Pons (tissue), 1 donor: ENCODE results near the gene ZNF335.

ENCODE experiments used
- DNase-seq: peaks from one replicate; pipeline ENCODE4 v3.0.0-alpha.2; 2016; ENCODE audit warnings: low spot score

Gene ZNF335

DNA sequence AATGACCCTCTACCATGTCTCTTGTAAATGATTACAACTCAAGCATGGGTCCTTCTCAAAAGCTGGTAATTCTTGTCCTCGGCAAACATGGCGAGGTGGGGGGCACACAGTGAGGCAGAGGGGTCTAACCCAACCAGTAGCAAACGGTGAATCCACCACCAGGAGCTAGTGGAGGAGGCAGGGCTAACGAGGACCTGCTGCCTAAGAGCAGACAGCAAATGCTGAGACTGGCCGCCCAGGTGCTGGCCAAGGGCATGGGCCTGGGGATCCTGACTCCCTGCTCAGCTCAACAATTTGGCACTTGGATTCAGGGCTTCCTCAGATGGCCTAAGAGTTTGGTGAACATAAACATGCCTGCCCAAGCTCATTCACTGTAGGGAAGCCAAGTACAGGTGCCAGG lies 19.1 kb downstream of the ZNF335 start:
- DNase-seq = no peak

- no peak for DNase-seq
These were observed 19.8 kb downstream of the ZNF335 start for GRCh38 chr20:45951925-45952834.

DNA sequence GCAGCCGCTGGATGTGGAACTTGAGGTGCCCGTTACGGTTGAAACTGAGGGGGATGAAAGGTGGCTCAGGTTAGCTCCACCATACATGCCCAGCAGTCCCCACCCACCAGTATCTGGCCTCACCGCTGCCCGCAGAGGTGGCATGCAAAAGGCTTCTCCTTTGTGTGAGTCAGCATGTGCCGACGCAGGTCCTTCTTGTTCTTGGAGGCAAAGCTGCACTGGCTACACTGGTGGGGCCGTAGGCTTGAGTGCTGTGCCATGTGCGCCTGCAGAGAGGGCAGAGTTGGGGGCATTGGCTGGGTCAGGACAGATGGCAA lies 21.7 kb downstream of the ZNF335 start:
- no peak for DNase-seq

GRCh38 chr20:45949542-45950329 lies 22.3 kb downstream of the ZNF335 start:
- DNase-seq = no peak

DNA sequence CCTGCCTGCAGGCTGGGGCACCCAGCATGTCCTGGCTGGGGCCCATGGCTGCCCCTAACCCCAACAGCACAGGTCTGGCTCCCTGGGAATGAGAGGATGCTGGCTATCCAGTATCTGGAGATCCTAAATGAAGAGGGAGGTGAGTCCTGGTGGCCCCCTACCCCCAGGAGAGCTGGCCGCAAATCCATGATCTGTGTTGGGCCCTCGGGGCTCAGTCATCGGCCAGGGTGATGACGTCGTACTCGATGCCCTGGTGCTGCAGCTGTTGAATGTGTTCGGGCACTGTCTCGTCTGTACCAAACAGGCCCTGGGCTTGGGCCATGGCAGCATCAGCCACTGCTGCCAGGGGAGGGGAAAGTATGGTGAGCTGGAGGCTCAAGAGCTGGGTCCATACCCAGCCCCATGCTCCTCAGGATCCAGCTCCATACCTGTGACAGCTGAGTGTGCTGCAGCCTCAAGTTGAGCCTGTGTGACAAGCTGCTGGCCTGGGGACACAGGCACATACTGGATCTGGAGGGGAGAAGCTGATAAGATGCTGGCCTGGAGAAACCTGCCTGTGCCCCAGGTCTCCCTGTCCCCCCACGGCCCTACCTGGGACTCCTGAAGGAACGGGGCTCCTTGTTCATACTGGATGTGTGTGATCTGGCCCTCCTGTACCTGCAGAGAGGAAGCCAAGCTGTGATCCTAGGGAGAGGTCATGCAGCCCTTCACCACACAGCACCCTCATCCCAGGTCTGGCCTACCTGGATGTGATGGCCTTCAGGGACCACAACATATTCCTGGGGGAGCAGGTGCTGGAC lies 23.1 kb downstream of the ZNF335 start:
- no peak for DNase-seq

DNA sequence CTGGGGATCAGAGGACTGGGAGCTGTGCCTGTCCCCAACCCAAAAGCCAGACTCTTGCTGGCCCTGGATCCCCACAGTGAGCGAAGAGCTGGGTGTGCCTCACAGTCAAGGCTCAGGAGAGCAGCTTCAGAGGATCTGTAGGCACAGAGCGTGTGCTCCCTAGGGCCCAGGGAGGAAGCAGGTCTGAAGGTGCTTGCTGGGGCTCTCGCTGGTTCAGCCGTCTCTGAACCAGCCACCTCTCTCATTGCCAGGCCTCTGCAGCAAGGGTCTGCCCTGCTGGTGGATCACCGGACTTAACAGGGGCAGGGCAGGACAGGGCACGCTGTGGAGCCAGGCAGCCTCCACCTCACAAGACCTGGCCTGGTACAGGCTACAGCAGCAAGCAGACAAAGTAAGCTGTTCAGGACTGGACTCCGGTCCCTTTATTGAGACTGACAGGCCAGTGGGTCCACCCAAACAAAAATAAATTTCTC lies 23.7 kb downstream of the ZNF335 start:
- no peak for DNase-seq

DNA sequence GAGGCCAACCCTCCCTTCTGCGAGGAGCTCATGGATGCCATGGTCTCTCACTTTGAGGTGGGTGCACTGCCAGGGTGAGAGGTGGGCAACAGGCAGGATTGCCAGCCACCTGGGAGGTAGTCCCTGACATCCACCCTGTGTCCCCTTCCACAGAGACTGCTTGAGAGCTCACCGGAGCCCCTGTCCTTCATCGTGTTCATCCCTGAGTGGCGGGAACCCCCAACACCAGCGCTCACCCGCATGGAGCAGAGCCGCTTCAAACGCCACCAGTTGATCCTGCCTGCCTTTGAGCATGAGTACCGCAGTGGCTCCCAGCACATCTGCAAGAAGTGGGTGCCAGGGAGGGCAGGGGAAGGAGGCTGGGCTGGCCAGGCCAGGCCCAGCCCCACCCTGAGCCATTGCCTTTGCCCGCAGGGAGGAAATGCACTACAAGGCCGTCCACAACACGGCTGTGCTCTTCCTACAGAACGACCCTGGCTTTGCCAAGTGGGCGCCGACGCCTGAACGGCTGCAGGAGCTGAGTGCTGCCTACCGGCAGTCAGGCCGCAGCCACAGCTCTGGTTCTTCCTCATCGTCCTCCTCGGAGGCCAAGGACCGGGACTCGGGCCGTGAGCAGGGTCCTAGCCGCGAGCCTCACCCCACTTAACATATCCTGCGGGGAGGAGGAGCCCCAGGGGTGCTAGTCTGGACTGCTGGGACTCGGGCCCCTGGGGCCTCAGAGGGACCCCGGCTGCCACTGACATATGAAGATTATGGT lies 24.7 kb downstream of the ZNF335 start:
- no peak for DNase-seq

GRCh38 chr20:45946149-45946970 lies 25.6 kb downstream of the ZNF335 start:
- DNase-seq = peak; percentile 19

- DNase-seq = no peak
These were observed 26.3 kb downstream of the ZNF335 start for GRCh38 chr20:45945678-45946148.

DNA sequence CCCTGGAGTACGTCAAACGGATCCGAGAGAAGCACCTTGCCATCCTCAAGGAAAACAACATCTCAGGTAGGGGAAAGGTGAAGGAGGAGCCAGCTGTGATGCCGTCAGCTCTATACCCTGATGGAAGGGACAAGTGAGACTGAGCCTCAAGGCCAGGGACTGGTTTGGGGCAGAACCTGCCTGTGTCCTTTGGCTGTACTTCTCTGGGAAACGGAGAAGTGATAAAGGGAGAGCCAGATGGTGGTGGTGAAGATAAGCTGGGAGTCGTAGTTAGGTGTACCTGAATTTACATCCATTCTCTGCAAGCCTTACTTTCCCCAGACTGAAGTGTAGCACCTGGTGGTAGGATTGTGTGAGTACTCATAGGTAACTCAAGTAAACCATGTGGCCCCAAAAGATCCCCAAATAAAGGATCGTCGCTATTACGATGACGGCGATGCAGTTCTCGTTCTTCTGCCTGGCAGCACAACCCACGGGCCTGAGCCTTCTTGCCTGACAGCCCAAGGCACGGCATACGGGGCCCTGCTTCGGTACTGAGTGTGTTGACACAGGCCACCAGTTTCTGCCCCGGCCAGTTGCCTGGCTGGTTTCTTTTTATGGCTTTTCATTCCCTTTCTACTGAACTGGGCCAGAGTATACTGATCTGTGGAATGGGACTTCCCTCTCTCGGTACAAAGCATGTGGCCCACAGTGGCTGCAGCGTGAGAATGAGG lies 26.9 kb downstream of the ZNF335 start:
- DNase-seq = no peak

DNA sequence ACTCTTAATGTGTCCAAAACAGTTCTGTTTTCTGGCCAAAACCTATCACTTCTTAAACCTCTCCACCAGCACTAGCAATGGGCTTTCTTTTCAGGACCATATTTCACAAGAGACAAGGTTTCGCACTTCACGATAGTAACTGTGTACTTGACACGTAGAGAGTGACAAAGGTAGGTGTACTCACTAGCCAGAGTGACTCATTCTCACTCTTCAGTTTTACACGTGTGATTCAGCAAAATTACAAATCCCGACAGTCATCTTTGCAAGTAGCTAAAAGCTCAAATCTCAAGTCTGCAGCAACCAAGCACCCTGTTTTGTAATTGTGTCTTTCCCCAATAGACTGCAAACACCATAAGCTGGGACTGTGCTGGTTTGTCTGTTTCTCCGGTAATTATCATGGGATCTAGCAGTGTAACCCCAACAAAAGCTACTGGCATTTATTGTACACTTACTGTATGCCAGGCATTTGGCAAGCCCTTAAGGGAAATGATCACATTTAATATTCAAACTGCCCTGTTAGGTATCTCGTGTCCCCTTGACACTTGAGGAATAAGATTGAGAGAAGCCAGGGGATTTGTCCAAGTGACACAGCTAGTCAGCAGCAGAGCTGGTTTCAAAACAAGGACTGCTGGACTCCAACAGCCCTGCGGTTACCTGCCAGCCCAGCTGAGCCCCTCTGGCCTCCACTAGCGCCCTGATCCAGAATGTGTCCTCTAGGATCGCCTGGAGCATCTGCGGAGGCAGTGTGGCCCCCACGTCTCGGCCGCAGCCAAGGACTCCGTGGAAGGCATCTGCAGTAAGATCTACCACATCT lies 27.6 kb downstream of the ZNF335 start:
- DNase-seq = no peak

DNA sequence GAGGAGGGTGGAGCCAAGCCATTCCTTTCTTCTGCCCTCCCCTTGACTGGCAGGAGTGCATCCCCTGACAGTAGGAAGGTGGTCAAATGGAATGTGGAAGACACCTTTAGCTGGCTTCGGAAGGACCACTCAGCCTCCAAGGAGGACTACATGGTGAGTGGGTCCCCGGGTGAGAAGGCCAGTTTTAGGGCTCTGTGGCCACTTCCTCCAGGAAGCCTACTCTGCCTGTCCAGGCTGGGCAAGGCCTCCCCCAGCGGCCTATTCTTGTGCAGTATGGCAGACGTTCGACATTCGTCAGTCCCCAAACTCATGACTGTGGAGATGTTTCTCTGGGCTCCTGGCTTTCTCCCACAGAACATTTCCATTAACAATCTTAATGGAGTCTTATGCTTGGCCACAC lies 28.4 kb downstream of the ZNF335 start:
- no peak for DNase-seq

DNA sequence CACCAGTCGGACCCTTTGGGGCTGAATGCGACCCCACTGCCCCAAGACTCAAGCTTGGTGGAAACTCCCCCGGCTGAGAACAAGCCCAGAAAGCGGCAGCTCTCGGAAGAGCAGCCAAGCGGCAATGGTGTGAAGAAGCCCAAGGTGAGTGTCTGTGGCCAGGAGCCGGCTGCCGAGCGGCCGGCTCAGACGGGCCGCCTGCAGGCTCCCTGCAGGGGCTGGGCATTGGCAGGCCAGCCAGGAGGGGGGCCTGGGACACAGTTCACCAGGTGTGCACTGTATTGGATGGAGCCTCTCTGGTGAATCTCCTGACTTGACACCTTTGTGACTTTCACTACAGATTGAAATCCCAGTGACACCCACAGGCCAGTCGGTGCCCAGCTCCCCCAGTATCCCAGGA lies 31.5 kb downstream of the ZNF335 start:
- no peak for DNase-seq

DNA sequence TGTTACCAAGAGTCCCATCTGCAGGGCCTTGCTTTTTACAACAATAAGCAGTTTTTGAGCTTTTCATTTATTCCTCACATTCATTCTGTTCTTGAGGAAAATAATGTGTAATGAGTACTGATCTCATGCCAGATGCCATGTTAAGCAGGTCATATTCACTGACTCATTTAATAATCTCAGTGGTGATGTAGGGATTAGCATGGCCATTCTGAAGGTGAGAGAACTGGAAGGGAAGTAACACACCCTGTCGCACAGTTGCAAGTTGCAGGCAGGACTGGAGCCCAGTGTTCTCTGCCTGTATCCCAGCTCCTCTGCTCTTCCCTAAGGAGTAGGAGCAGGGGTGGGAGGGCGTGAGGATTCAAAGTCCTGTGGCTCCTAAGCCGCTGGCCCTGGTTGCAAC lies 31.9 kb downstream of the ZNF335 start:
- no peak for DNase-seq

- DNase-seq = no peak
These were observed 33.1 kb downstream of the ZNF335 start for GRCh38 chr20:45938727-45939438.

DNA sequence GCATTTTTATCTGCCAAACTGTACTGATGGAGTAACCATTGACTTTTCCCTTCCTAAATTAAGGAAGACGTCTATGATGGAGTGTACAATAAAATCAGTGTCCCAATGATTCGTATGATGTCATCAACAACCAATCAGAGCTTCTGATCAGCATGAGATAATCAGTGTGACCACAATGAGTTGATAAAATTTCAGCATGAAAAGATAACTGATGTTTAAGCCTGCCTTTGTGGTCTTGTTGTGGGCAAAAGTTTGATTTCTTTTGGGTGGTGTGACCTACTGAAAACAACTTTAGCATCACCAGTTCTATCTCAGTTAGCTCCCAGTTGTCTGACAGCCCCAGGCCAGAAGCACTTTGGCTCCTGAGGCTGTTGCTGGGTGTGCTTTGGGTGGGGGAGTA lies 34.2 kb downstream of the ZNF335 start:
- no peak for DNase-seq

DNA sequence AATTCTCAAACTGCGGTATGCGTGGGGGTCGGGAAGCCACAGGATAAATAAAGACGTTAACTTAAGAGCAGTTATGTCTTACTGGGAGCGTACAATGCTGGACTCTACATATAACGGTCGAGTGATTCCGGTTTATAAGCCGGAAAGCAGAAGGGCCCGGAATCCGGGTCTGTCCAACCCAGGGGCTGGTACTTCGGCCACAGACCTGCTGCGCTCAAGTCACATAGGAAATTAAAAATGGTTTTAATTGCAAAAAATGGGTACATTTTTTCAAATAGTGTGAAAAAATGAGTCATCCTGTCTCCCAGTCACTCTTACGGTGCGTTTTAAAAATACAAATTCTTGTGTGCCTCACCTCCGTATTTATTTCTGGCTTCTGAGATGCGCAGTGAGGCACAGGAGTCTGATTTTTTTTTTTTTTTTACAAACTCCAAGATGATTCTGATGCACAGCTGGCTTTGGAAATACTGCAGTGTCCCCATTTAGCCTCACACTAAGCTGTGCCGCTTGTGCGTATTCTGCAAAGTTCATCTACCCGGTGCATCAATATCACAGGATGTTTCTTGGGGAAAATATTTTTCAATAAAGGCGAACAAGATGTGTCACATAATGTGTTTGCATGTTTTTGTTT lies 36.5 kb downstream of the ZNF335 start:
- DNase-seq = peak; percentile 37
